Measurements from ENCODE around the gene CTNNA3. TPM values are rescaled to one million over a fixed set of nuclear protein-coding genes. Genes with fewer than 3 reads are reported as not detected.
A peak's percentile ranks its signal among the peaks of the same experiment; 100 is the strongest.

The CTNNA3 gene
- total RNA-seq, 6 experiments from 2014 or later: 0.19 to 3.6 (median 1.2) TPM

- 86% methylated on average over 3 of the region's 3 CpGs for WGBS (ENCODE audit: insufficient coverage, low coverage, low lambda C conversion rate, missing lambda C conversion rate)
- H3K4me1 ChIP-seq: peaks cover 0 to 25% (median 0%) of the 10 kb centered on the region in 4 donors
- no peak overlapping the region for H3K4me3 ChIP-seq
- H3K27me3 ChIP-seq: no peaks in the 10 kb centered on the region
- DNase-seq: no peak
- ATAC-seq: no peak
- no peaks in the 10 kb centered on the region for H3K36me3 ChIP-seq
- H3K9me3 ChIP-seq: no peaks in the 10 kb centered on the region
- no peak for TF ChIP-seq POLR2A (IDR thresholded peaks at IDR 0.05)
- TF ChIP-seq, protein P1, sequence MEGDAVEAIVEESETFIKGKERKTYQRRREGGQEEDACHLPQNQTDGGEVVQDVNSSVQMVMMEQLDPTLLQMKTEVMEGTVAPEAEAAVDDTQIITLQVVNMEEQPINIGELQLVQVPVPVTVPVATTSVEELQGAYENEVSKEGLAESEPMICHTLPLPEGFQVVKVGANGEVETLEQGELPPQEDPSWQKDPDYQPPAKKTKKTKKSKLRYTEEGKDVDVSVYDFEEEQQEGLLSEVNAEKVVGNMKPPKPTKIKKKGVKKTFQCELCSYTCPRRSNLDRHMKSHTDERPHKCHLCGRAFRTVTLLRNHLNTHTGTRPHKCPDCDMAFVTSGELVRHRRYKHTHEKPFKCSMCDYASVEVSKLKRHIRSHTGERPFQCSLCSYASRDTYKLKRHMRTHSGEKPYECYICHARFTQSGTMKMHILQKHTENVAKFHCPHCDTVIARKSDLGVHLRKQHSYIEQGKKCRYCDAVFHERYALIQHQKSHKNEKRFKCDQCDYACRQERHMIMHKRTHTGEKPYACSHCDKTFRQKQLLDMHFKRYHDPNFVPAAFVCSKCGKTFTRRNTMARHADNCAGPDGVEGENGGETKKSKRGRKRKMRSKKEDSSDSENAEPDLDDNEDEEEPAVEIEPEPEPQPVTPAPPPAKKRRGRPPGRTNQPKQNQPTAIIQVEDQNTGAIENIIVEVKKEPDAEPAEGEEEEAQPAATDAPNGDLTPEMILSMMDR (IDR thresholded peaks at IDR 0.05): no peak
- H3K27ac ChIP-seq: no peak overlapping the region
- intact Hi-C loops (cut with DNase I): no loop called here
Measured at GRCh38 chr10:67261300-67261797, 434.6 kb downstream of the CTNNA3 start.

DNA sequence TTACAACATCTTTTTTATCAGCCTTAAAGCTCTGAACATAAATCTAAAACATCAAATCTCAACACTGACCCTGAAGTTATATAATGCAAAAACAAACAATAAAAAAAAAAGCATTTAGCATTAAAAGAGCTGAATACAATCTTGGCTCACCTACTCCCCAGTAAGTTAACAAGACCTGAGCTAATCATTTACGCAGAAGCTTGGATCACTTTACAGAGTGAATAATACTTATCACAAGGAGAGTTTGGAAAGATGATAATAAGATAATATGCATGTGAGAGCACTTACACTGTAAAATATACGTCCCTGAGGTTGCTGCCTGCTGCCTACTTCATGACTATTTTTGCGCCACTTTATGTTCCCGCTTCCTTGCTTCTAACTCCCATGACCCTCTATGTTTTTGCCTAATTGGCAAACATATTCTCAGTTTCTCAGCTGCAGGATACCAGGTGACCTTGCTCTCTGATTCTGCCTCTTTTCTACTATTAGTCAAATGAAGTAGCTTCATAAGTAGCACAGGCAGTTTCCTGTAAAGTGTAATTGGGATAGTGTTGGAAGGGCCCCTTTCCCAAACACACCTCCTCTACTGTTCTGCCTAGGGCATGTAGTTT, 436.6 kb downstream of the CTNNA3 start:
- DNase-seq (no peak), ATAC-seq (peak; percentile 83 to 90 (median 85))
- TF ChIP-seq, protein P1 (IDR thresholded peaks at IDR 0.05): no peak
- H3K27me3 ChIP-seq: no peaks in the 10 kb centered on the region
- H3K4me3 ChIP-seq: peak overlapping the region in 1 of 3 donors; percentile 40
- H3K9me3 ChIP-seq: no peaks in the 10 kb centered on the region
- H3K36me3 ChIP-seq: no peaks in the 10 kb centered on the region
- intact Hi-C loops (cut with DNase I): no loop called here
- H3K27ac ChIP-seq: peak overlapping the region in 2 of 3 donors; percentile 71 to 82
- H3K4me1 ChIP-seq: peaks cover 0 to 31% (median 0%) of the 10 kb centered on the region in 4 donors
- WGBS (ENCODE audit: insufficient coverage, low coverage, low lambda C conversion rate, missing lambda C conversion rate): 35% methylated on average over 4 of the region's 4 CpGs

DNA sequence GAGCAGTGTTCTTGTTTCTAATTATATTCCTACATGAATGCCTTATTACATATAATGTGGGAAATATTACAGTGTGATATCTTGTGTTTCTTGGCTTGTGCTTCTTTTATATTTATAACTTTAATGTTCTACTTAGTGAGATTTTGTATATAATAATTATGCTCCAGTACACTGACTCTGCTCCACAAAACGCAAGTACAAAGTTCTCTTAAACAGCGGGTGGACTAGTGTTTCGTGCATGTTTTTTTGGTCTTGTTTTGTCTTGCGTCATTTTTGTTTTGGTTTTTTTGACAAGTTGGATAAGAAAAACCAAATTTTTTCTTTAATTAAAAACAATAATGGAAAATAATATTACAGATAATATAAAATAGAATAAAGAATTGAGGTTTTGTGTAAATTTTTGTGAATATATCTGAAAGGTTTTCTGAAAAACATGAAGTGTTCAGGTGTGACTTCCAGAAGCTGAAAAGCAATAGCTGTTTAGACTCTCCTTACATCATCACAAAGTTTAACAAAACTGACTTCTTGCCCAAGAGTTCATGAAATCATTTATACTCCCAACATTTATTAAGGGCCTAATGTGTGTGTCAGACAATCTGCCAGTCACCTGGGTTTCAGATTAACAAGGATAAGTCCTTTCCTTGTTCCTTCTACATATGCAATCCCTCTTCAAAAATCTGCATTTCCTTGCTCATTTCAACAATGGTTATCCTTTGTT, 438.4 kb downstream of the CTNNA3 start:
- TF ChIP-seq, protein P1 (IDR thresholded peaks at IDR 0.05): no peak
- TF ChIP-seq POLR2A (IDR thresholded peaks at IDR 0.05): no peak
- no peaks in the 10 kb centered on the region for H3K27me3 ChIP-seq
- intact Hi-C loops (cut with DNase I): no loop called here
- H3K27ac ChIP-seq: peak overlapping the region in 2 of 3 donors; percentile 71 to 82
- peak overlapping the region in 1 of 3 donors; percentile 0 for H3K4me3 ChIP-seq
- DNase-seq (peak in 1 of 3 donors; percentile 46), ATAC-seq (peak; percentile 70 to 80 (median 76))
- H3K36me3 ChIP-seq: no peaks in the 10 kb centered on the region
- 35% methylated on average over 4 of the region's 4 CpGs for WGBS (ENCODE audit: insufficient coverage, low coverage, low lambda C conversion rate, missing lambda C conversion rate)
- H3K4me1 ChIP-seq: peaks cover 0 to 31% (median 0%) of the 10 kb centered on the region in 4 donors
- H3K9me3 ChIP-seq: no peaks in the 10 kb centered on the region

DNA sequence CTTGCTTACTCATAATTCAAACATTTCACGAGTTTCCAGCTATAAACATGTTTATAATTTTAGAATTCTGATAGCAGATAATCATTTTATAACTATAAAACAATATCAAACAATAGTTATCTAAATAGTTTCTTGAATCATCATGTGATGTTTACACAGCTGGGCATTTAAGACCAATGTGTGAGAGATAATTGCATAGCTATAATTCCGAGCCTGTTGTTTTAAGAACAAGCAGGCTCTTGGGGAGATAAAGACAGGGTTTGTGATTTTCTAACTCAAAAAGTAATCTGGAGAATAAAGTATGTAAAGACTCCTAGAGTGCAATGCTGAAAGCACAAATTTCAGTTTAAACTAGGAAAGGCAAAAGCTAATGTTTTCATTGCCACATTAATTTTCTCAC, 439.0 kb downstream of the CTNNA3 start:
- H3K27ac ChIP-seq: peak overlapping the region in 2 of 3 donors; percentile 71 to 82
- no peaks in the 10 kb centered on the region for H3K27me3 ChIP-seq
- peak overlapping the region in 1 of 3 donors; percentile 0 for H3K4me3 ChIP-seq
- H3K36me3 ChIP-seq: no peaks in the 10 kb centered on the region
- DNase-seq (no peak), ATAC-seq (peak; percentile 17 to 43 (median 26))
- H3K9me3 ChIP-seq: no peaks in the 10 kb centered on the region
- no peak for TF ChIP-seq POLR2A (IDR thresholded peaks at IDR 0.05)
- TF ChIP-seq, protein P1 (IDR thresholded peaks at IDR 0.05): no peak
- peaks cover 0 to 31% (median 0%) of the 10 kb centered on the region in 4 donors for H3K4me1 ChIP-seq
- WGBS (ENCODE audit: insufficient coverage, low coverage, low lambda C conversion rate, missing lambda C conversion rate): 17% methylated on average over 2 of the region's 2 CpGs
- intact Hi-C loops (cut with DNase I): no loop called here

All from right lobe of liver (tissue), 6 donors.